ENCODE data around the gene CCDC91.

GRCh38 chr12:28149279-28149678 is 41.0 kb upstream of the CCDC91 start:
- TF ChIP-seq CTCF (IDR thresholded peaks at IDR 0.05; ENCODE audit: insufficient read depth, low read length, poor library complexity, severe bottlenecking) (no peak), EZH2phosphoT487 (conservative IDR thresholded peaks at IDR 0.05; ENCODE audit: low read length) (no peak)

Measured in SU-DHL-6 (cell line).